RPMI8226 (cell line): Measurements from ENCODE around the gene ZNF135.

Experiments
- DNase-seq: peaks from one replicate; pipeline ENCODE4 v3.0.0-alpha.2; 2015

Gene ZNF135

GRCh38 chr19:58047672-58048071 lies 11.4 kb upstream of the ZNF135 start:
- DNase-seq: no peak

GRCh38 chr19:58052256-58052655 lies 6.8 kb upstream of the ZNF135 start:
- DNase-seq: no peak

GRCh38 chr19:58053480-58054156 lies 5.5 kb upstream of the ZNF135 start:
- DNase-seq: no peak

GRCh38 chr19:58054901-58055874 lies 3.9 kb upstream of the ZNF135 start:
- DNase-seq: no peak

GRCh38 chr19:58056261-58056660 lies 2.8 kb upstream of the ZNF135 start:
- DNase-seq: no peak

- no peak for DNase-seq
Observed at GRCh38 chr19:58056861-58057260, 2.2 kb upstream of the ZNF135 start.

GRCh38 chr19:58058467-58058866 lies 615 bp upstream of the ZNF135 start:
- DNase-seq: no peak

GRCh38 chr19:58059671-58060078 lies 593 bp downstream of the ZNF135 start:
- DNase-seq: no peak

- DNase-seq: no peak
Observed at GRCh38 chr19:58060231-58060630, 1.1 kb downstream of the ZNF135 start.

GRCh38 chr19:58063712-58064111 lies 4.6 kb downstream of the ZNF135 start:
- DNase-seq: no peak

- DNase-seq: no peak
Observed at GRCh38 chr19:58067240-58067912, 8.3 kb downstream of the ZNF135 start.

GRCh38 chr19:58079792-58080191 lies 20.7 kb downstream of the ZNF135 start:
- no peak for DNase-seq

GRCh38 chr19:58083021-58083420 lies 23.9 kb downstream of the ZNF135 start:
- DNase-seq: no peak

GRCh38 chr19:58084596-58085347 lies 25.7 kb downstream of the ZNF135 start:
- no peak for DNase-seq

GRCh38 chr19:58085348-58085875 lies 26.3 kb downstream of the ZNF135 start:
- no peak for DNase-seq

- no peak for DNase-seq
Observed at GRCh38 chr19:58086825-58087710, 28.0 kb downstream of the ZNF135 start.

GRCh38 chr19:58088521-58089052 lies 29.5 kb downstream of the ZNF135 start:
- no peak for DNase-seq

- no peak for DNase-seq
Observed at GRCh38 chr19:58089846-58090245, 30.8 kb downstream of the ZNF135 start.

GRCh38 chr19:58091251-58091995 lies 32.3 kb downstream of the ZNF135 start:
- no peak for DNase-seq

GRCh38 chr19:58093071-58093470 lies 34.0 kb downstream of the ZNF135 start:
- DNase-seq: no peak
